Urothelium cell line (cell line): ENCODE measurements around the gene OS9.

ENCODE experiments used
- DNase-seq: peaks from one replicate; pipeline ENCODE4 v3.0.0; 2011; ENCODE audit warnings: low spot score, mixed read lengths
- FAIRE-seq: peaks from 2 replicates; lab custom pipeline; 2011; peaks lifted over from hg19 to GRCh38; lab: Jason Lieb, UNC

OS9 gene

GRCh38 chr12:57765003-57765697 is 71.2 kb downstream of the OS9 start:
- FAIRE-seq: no peak
- DNase-seq: no peak

GRCh38 chr12:57765698-57766463 is 71.9 kb downstream of the OS9 start:
- no peak for FAIRE-seq
- DNase-seq: no peak

GRCh38 chr12:57766464-57767304 is 72.8 kb downstream of the OS9 start, which contains the start of gene CYP27B1:
TSS of gene CYP27B1 (minus strand) at chr12:57767078. CDS start at chr12:57767041, 37 bp downstream.
- FAIRE-seq (no peak), DNase-seq (no peak)

GRCh38 chr12:57767305-57767698 is 73.4 kb downstream of the OS9 start:
- FAIRE-seq (no peak), DNase-seq (no peak)

GRCh38 chr12:57767876-57768275 is 73.9 kb downstream of the OS9 start:
- FAIRE-seq (no peak), DNase-seq (no peak)

- DNase-seq: no peak
- no peak for FAIRE-seq
Measured at GRCh38 chr12:57769594-57769993, 75.7 kb downstream of the OS9 start.

GRCh38 chr12:57770734-57771133 is 76.8 kb downstream of the OS9 start:
- no peak for FAIRE-seq
- DNase-seq: no peak
